Measurements from ENCODE around the gene CHST11.

The CHST11 gene

GRCh38 chr12:104575442-104576186, 118.9 kb downstream of the CHST11 start:
- H3K4me3 ChIP-seq (ENCODE audit: low read length) = no peak overlapping the region
- DNase-seq (ENCODE audit: low read depth) = no peak
- no peak for TF ChIP-seq CTCF (conservative IDR thresholded peaks at IDR 0.05; ENCODE audit: low read depth, low read length)

- H3K4me3 ChIP-seq (ENCODE audit: low read length) = no peak overlapping the region
- DNase-seq (ENCODE audit: low read depth) = no peak
- TF ChIP-seq CTCF (conservative IDR thresholded peaks at IDR 0.05; ENCODE audit: low read depth, low read length) = no peak
These were observed 119.5 kb downstream of the CHST11 start for GRCh38 chr12:104576187-104576778.

GRCh38 chr12:104576980-104577580, 120.3 kb downstream of the CHST11 start:
- DNase-seq (ENCODE audit: low read depth) = no peak

GRCh38 chr12:104577581-104577981, 120.8 kb downstream of the CHST11 start:
- DNase-seq (ENCODE audit: low read depth) = no peak
- H3K4me3 ChIP-seq (ENCODE audit: low read length) = no peak overlapping the region
- no peak for TF ChIP-seq CTCF (conservative IDR thresholded peaks at IDR 0.05; ENCODE audit: low read depth, low read length)

More at GRCh38 chr12:104576980-104577580, 120.3 kb downstream of the CHST11 start:
- no peak overlapping the region for H3K4me3 ChIP-seq (ENCODE audit: low read length)
- no peak for TF ChIP-seq CTCF (conservative IDR thresholded peaks at IDR 0.05; ENCODE audit: low read depth, low read length)

GRCh38 chr12:104578453-104578852, 121.7 kb downstream of the CHST11 start:
- no peak for TF ChIP-seq CTCF (conservative IDR thresholded peaks at IDR 0.05; ENCODE audit: low read depth, low read length)
- no peak for DNase-seq (ENCODE audit: low read depth)
- H3K4me3 ChIP-seq (ENCODE audit: low read length) = no peak overlapping the region

- H3K4me3 ChIP-seq (ENCODE audit: low read length) = no peak overlapping the region
- no peak for TF ChIP-seq CTCF (conservative IDR thresholded peaks at IDR 0.05; ENCODE audit: low read depth, low read length)
- no peak for DNase-seq (ENCODE audit: low read depth)
These were observed 123.2 kb downstream of the CHST11 start for GRCh38 chr12:104579718-104580495.

All from retinal pigment epithelial cell (primary cell).